Measurements from ENCODE around the gene RBM12. TPM values are rescaled to one million over a fixed set of nuclear protein-coding genes. Genes with fewer than 3 reads are reported as not detected.
A peak's percentile ranks its signal among the peaks of the same experiment; 100 is the strongest.

The RBM12 gene
- total RNA-seq, 1 experiment from 2014 or later, result 100 TPM

DNA sequence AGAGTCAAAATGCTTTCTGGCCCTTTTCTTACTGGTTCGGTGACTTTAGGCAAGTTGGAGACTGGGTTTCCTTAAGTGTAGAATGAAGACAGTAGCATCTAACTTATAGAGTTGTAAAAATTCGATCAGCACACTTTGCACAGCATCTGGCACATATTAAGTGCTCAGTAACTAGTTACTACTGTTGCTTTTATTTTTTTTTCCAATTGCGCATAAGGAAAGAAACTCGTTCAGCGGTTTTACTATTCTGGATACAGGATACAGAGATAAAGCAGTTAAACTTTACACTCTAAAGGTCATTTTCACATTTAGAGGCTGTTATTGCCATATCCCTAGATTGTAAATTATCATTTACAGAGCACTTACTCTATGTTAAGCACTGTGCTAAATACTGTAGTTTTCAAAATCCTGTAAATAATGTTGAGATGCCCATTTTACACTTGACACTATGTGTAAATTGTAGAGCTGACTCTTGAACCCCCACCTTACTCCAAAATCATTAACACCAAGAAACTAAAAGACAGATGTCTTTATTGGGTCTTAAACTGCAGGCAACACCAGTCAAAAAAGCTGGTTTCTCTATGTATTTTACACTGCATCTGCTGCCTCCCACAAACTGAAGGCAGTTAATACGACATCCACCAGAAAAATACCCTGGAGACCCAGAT is 35.4 kb upstream of the RBM12 start:
- Histone ChIP-seq H3K27me3 (ENCODE audit: control insufficient read depth, insufficient read depth, low read length) (no peaks in the 10 kb centered on the region), H3K4me3 (ENCODE audit: low read depth in 2 of 2, low read length in 2 of 2) (peak overlapping the region; percentile 80 to 86), H3K27ac (ENCODE audit: low read length) (peak overlapping the region; percentile 93), H3K4me1 (ENCODE audit: control insufficient read depth, insufficient read depth, low read length) (peaks cover 23% of the 10 kb centered on the region), H3K36me3 (ENCODE audit: control insufficient read depth, insufficient read depth, low read length) (peaks cover 33% of the 10 kb centered on the region), H3K9me3 (ENCODE audit: control insufficient read depth, insufficient read depth, low read depth, low read length) (no peaks in the 10 kb centered on the region)
- ChIA-PET CTCF (no interaction called here), POLR2A (no interaction called here)
- in situ Hi-C loops (cut with HindIII; ENCODE audit: low pct_unique_long_range_greater_than_20kb, low sequenced_read_pairs), result no loop called here
- BruUV-seq (replicated peaks), result TSS peak; percentile 89
- intact Hi-C loops (cut with micrococcal nuclease; ENCODE audit: unreplicated experiment), result no loop called here
- ATAC-seq (no peak), DNase-seq (ENCODE audit: low read depth, low spot score) (no peak)
- no peak for TF ChIP-seq SIN3A (IDR thresholded peaks at IDR 0.05; ENCODE audit: borderline replicate concordance, insufficient read depth, low read depth, low read length)
- no peak for TF ChIP-seq POLR2AphosphoS5 (IDR thresholded peaks at IDR 0.05; ENCODE audit: low read depth, low read length)
- no peak for TF ChIP-seq CTCF (IDR thresholded peaks at IDR 0.05)
- TF ChIP-seq, protein P1, sequence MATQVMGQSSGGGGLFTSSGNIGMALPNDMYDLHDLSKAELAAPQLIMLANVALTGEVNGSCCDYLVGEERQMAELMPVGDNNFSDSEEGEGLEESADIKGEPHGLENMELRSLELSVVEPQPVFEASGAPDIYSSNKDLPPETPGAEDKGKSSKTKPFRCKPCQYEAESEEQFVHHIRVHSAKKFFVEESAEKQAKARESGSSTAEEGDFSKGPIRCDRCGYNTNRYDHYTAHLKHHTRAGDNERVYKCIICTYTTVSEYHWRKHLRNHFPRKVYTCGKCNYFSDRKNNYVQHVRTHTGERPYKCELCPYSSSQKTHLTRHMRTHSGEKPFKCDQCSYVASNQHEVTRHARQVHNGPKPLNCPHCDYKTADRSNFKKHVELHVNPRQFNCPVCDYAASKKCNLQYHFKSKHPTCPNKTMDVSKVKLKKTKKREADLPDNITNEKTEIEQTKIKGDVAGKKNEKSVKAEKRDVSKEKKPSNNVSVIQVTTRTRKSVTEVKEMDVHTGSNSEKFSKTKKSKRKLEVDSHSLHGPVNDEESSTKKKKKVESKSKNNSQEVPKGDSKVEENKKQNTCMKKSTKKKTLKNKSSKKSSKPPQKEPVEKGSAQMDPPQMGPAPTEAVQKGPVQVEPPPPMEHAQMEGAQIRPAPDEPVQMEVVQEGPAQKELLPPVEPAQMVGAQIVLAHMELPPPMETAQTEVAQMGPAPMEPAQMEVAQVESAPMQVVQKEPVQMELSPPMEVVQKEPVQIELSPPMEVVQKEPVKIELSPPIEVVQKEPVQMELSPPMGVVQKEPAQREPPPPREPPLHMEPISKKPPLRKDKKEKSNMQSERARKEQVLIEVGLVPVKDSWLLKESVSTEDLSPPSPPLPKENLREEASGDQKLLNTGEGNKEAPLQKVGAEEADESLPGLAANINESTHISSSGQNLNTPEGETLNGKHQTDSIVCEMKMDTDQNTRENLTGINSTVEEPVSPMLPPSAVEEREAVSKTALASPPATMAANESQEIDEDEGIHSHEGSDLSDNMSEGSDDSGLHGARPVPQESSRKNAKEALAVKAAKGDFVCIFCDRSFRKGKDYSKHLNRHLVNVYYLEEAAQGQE (IDR thresholded peaks at IDR 0.05; ENCODE audit: insufficient read depth in 1 of 2, low read depth in 2 of 2, low read length in 1 of 2), result no peak

DNA sequence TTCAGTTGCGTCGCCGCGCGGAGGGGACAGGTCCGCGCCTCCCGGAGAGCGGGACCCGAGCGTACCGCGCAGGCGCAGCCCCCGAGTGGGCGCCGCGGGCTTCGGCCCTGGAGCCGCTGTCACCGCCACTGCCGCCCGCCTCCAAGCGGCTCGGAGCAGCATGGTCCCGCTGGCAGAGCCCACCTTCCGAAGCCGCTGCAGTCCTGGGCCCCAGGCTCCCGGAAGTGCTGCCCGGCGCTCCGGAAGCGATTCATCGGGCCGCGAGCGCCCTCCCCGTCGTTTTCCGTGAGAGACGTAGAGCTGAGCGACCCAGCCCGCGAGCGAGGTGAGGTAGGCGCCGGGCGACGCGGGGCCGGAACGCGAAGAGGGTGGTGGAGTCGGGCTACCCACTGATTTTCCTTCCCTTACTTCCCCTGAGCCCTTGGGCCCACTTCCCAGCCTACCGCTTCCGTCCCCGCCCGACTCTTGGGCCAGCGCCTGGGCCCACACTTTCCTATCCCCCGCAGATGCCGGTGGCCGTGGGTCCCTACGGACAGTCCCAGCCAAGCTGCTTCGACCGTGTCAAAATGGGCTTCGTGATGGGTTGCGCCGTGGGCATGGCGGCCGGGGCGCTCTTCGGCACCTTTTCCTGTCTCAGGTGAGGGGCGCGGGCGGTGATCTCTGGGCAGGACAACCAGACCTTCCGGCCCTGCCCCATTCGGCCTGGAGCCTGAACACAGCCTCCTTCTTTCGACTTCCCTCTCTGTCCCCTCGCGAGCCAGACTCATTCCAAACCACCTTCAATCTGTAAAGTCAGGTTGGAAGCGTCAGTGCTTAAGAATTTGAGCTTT is 34.6 kb upstream of the RBM12 start, which contains the start of the genes NFS1 and ROMO1:
Gene NFS1, minus strand, starts transcription at position 226 of the 830 bp plus-strand sequence. Its CDS starts 64 bp downstream, at position 162.
Gene ROMO1, plus strand, starts transcription at position 279 of the 830 bp plus-strand sequence. Its CDS starts 228 bp downstream, at position 507.
- no TSS peak for BruUV-seq (replicated peaks)
- POLR2A ChIA-PET, result interaction anchor here (0.5 to 0.6 kb wide), 9 partner anchors 11 to 178 kb away, joined by 3 to 11 read pairs (median 3); no protein-coding TSS in a partner anchor
- in situ Hi-C loops (cut with HindIII; ENCODE audit: low pct_unique_long_range_greater_than_20kb, low sequenced_read_pairs), result no loop called here

More for the DNA sequence above, 34.6 kb upstream of the RBM12 start, which contains the start of the genes NFS1 and ROMO1:
- peaks cover 29% of the 10 kb centered on the region for H3K36me3 ChIP-seq (ENCODE audit: control insufficient read depth, insufficient read depth, low read length)
- intact Hi-C loops (cut with micrococcal nuclease; ENCODE audit: unreplicated experiment), result no loop called here
- ATAC-seq (peak; percentile 92), DNase-seq (ENCODE audit: low read depth, low spot score) (no peak)
- peak within 1 kb of the TSS; percentile 93 for H3K27ac ChIP-seq (ENCODE audit: low read length)
- peak; percentile 91 for TF ChIP-seq POLR2AphosphoS5 (IDR thresholded peaks at IDR 0.05; ENCODE audit: low read depth, low read length)
- TF ChIP-seq, protein P1 (IDR thresholded peaks at IDR 0.05; ENCODE audit: insufficient read depth in 1 of 2, low read depth in 2 of 2, low read length in 1 of 2), result 0 out of 4 replicates have a peak, but pooled peaks of 1 of the 2 experiments have one; percentile 9
- TF ChIP-seq TCF7L2 (IDR thresholded peaks at IDR 0.05; ENCODE audit: low read depth, low read length), result 0 out of 2 replicates have a peak, but pooled peaks have one; percentile 19
- TF ChIP-seq CTCF (IDR thresholded peaks at IDR 0.05), result no peak; the same call in 1 of the 2 replicates
- peak; percentile 96 for TF ChIP-seq SIN3A (IDR thresholded peaks at IDR 0.05; ENCODE audit: borderline replicate concordance, insufficient read depth, low read depth, low read length)
- no peaks in the 10 kb centered on the region for H3K27me3 ChIP-seq (ENCODE audit: control insufficient read depth, insufficient read depth, low read length)
- H3K4me3 ChIP-seq (ENCODE audit: low read depth in 2 of 2, low read length in 2 of 2), result peak within 1 kb of the TSS; percentile 80 to 86
- CTCF ChIA-PET, result interaction anchor here (0.6 kb wide), 2 partner anchors 72 to 138 kb away, joined by 3 to 4 read pairs; partner anchors contain the start of gene PHF20
- H3K4me1 ChIP-seq (ENCODE audit: control insufficient read depth, insufficient read depth, low read length), result peaks cover 21% of the 10 kb centered on the region
- H3K9me3 ChIP-seq (ENCODE audit: control insufficient read depth, insufficient read depth, low read depth, low read length), result no peaks in the 10 kb centered on the region
